ENCODE results near the gene KCNIP1. TPM values are rescaled to one million over a fixed set of nuclear protein-coding genes. Genes with fewer than 3 reads are reported as not detected.

KCNIP1 gene
- total RNA-seq, 1 donor: not detected

DNA sequence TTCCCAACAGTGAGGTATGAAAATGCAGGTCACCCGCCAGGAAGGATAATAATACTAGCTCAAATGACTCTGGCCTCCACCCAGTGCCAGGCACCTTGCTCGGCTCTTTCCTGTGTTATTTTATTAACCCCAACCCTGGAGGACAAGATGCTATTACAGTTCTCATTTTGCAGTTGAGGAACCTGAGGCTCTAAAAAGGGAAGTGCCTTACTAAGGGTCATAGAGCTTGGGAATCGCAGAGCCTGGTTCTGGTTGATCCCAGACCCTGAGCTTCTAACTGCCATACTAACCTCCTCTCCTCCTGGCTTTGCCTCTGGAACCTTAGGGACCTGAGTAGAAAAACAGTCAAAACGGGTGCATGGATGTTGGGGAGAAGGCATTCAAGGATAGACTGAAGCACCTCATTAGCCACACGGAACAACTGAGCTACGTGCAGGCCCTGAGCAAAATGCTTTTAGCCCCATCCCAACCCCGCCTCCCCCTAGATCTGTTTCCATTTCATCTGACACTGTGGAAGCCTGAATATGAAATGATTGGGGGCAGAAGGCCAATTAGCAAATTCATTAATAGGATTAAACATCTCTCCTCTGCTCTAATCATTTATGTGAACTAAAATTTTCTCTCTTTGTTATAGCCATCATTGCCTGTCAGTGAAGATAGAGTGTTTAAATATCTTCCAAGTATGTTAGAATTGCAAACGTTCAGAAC is 7.9 kb downstream of the KCNIP1 start:
- Histone ChIP-seq H3K36me3 (ENCODE audit: insufficient read depth, low read length) (no peaks in the 10 kb centered on the region), H2AFZ (ENCODE audit: low read length) (no peak overlapping the region), H3K27me3 (ENCODE audit: insufficient read depth, low read length) (peaks cover 6% of the 10 kb centered on the region), H3K4me3 (ENCODE audit: insufficient read depth, low read length) (no peak overlapping the region), H4K20me1 (ENCODE audit: insufficient read depth, low read length) (no peaks in the 10 kb centered on the region), H3K9me3 (ENCODE audit: low read depth, low read length) (no peaks in the 10 kb centered on the region), H3K4me2 (ENCODE audit: insufficient read depth, low read length) (no peak overlapping the region), H3K79me2 (ENCODE audit: insufficient read depth, low read length) (no peaks in the 10 kb centered on the region), H3K4me1 (ENCODE audit: insufficient read depth, low read length) (no peaks in the 10 kb centered on the region), H3K27ac (ENCODE audit: low read depth, low read length) (no peak overlapping the region)
- TF ChIP-seq CTCF (IDR thresholded peaks at IDR 0.05; ENCODE audit: extremely low read depth, low read depth, low read length): no peak
- DNase-seq (ENCODE audit: insufficient read length, low spot score, missing footprints): no peak

- H3K4me3 ChIP-seq (ENCODE audit: insufficient read depth, low read length): no peak overlapping the region
- no peaks in the 10 kb centered on the region for H3K36me3 ChIP-seq (ENCODE audit: insufficient read depth, low read length)
- H4K20me1 ChIP-seq (ENCODE audit: insufficient read depth, low read length): no peaks in the 10 kb centered on the region
- no peaks in the 10 kb centered on the region for H3K79me2 ChIP-seq (ENCODE audit: insufficient read depth, low read length)
- no peaks in the 10 kb centered on the region for H3K4me1 ChIP-seq (ENCODE audit: insufficient read depth, low read length)
- peaks cover 1% of the 10 kb centered on the region for H3K27me3 ChIP-seq (ENCODE audit: insufficient read depth, low read length)
- H3K27ac ChIP-seq (ENCODE audit: low read depth, low read length): no peak overlapping the region
- no peak overlapping the region for H2AFZ ChIP-seq (ENCODE audit: low read length)
- no peaks in the 10 kb centered on the region for H3K9me3 ChIP-seq (ENCODE audit: low read depth, low read length)
- H3K4me2 ChIP-seq (ENCODE audit: insufficient read depth, low read length): no peak overlapping the region
- no peak for TF ChIP-seq CTCF (IDR thresholded peaks at IDR 0.05; ENCODE audit: extremely low read depth, low read depth, low read length)
- no peak for DNase-seq (ENCODE audit: insufficient read length, low spot score, missing footprints)
These were observed 10.2 kb downstream of the KCNIP1 start for GRCh38 chr5:170513856-170514525.

- H3K79me2 ChIP-seq (ENCODE audit: insufficient read depth, low read length): no peaks in the 10 kb centered on the region
These were observed 13.6 kb downstream of the KCNIP1 start for GRCh38 chr5:170517411-170517810.

More at GRCh38 chr5:170517411-170517810, 13.6 kb downstream of the KCNIP1 start:
- no peaks in the 10 kb centered on the region for H4K20me1 ChIP-seq (ENCODE audit: insufficient read depth, low read length)
- H3K4me3 ChIP-seq (ENCODE audit: insufficient read depth, low read length): no peak overlapping the region
- TF ChIP-seq CTCF (IDR thresholded peaks at IDR 0.05; ENCODE audit: extremely low read depth, low read depth, low read length): no peak
- DNase-seq (ENCODE audit: insufficient read length, low spot score, missing footprints): no peak
- no peak overlapping the region for H3K27ac ChIP-seq (ENCODE audit: low read depth, low read length)
- peaks cover 3% of the 10 kb centered on the region for H3K27me3 ChIP-seq (ENCODE audit: insufficient read depth, low read length)
- H3K36me3 ChIP-seq (ENCODE audit: insufficient read depth, low read length): no peaks in the 10 kb centered on the region
- H2AFZ ChIP-seq (ENCODE audit: low read length): no peak overlapping the region
- no peak overlapping the region for H3K4me2 ChIP-seq (ENCODE audit: insufficient read depth, low read length)
- no peaks in the 10 kb centered on the region for H3K9me3 ChIP-seq (ENCODE audit: low read depth, low read length)
- H3K4me1 ChIP-seq (ENCODE audit: insufficient read depth, low read length): peaks cover 7% of the 10 kb centered on the region

All from osteoblast (primary cell).